ENCODE measurements around the gene CEP112. TPM values are rescaled to one million over a fixed set of nuclear protein-coding genes. Genes with fewer than 3 reads are reported as not detected.

The CEP112 gene
- total and polyA plus RNA-seq, 2 donors (not counting 1 experiment from before 2014, with no cell fraction given): 5.4 to 6.4 TPM

DNA sequence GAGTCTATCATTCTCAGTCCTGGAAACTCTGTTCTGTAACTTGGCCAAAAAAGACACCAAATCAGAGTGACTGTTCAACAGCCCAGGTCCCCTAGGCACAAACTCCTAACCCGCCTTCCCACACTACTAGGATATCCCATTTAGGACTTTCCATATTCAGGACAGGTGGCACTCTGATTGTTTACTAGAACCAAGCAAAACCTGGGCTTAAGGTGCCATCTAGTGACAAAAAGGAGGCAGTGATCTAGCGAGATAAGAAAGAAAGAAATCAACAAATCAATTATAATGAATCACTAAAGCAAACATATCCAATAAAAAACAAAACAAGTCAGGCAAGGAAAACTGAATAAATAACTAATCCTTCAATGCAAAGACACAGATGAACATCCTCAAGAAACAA is 203.9 kb downstream of the CEP112 start:
- Histone ChIP-seq H3K79me2 (ENCODE audit: control insufficient read depth, insufficient read depth, low read length) (no peaks in the 10 kb centered on the region), H3K27ac (ENCODE audit: insufficient read depth, low read length) (no peak overlapping the region), H3K4me2 (ENCODE audit: extremely low read depth, insufficient read depth, low read length) (no peak overlapping the region), H3K4me1 (ENCODE audit: control insufficient read depth, extremely low read depth, insufficient read depth, low read length) (no peaks in the 10 kb centered on the region), H4K20me1 (ENCODE audit: control insufficient read depth, extremely low read depth, insufficient read depth, low read length) (no peaks in the 10 kb centered on the region), H3K9me3 (ENCODE audit: control insufficient read depth, insufficient read depth, low read depth, low read length) (no peaks in the 10 kb centered on the region), H3K4me3 (replicated peaks in 1 of 4; ENCODE audit: control extremely low read depth in 1 of 4, insufficient read depth in 1 of 4, low read depth in 3 of 4, low read length in 4 of 4) (no peak overlapping the region), H3K36me3 (ENCODE audit: control insufficient read depth, insufficient read depth, low read length) (no peaks in the 10 kb centered on the region), H3K9ac (ENCODE audit: insufficient read depth, low read length) (no peak overlapping the region), H2AFZ (ENCODE audit: low read length) (no peak overlapping the region), H3K27me3 (ENCODE audit: control insufficient read depth, insufficient read depth, low read length) (no peaks in the 10 kb centered on the region)
- no peak for TF ChIP-seq EZH2 (IDR thresholded peaks at IDR 0.05; ENCODE audit: low read length, missing control alignments)
- peak; percentile 43 to 50 for TF ChIP-seq CTCF (conservative IDR thresholded peaks at IDR 0.05 in 1 of 2, IDR thresholded peaks at IDR 0.05 in 1 of 2; ENCODE audit: low read depth in 1 of 2, low read length in 2 of 2)
- DNase-seq (ENCODE audit: low read depth in 2 of 2): peak; percentile 19 to 57

GRCh38 chr17:65985571-65985970 is 206.4 kb downstream of the CEP112 start:
- Histone ChIP-seq H3K4me2 (ENCODE audit: extremely low read depth, insufficient read depth, low read length) (no peak overlapping the region), H4K20me1 (ENCODE audit: control insufficient read depth, extremely low read depth, insufficient read depth, low read length) (no peaks in the 10 kb centered on the region), H3K9me3 (ENCODE audit: control insufficient read depth, insufficient read depth, low read depth, low read length) (no peaks in the 10 kb centered on the region), H3K9ac (ENCODE audit: insufficient read depth, low read length) (no peak overlapping the region), H3K79me2 (ENCODE audit: control insufficient read depth, insufficient read depth, low read length) (no peaks in the 10 kb centered on the region), H3K4me1 (ENCODE audit: control insufficient read depth, extremely low read depth, insufficient read depth, low read length) (no peaks in the 10 kb centered on the region), H3K27ac (ENCODE audit: insufficient read depth, low read length) (no peak overlapping the region), H3K4me3 (replicated peaks in 1 of 4; ENCODE audit: control extremely low read depth in 1 of 4, insufficient read depth in 1 of 4, low read depth in 3 of 4, low read length in 4 of 4) (no peak overlapping the region), H3K27me3 (ENCODE audit: control insufficient read depth, insufficient read depth, low read length) (no peaks in the 10 kb centered on the region), H2AFZ (ENCODE audit: low read length) (no peak overlapping the region), H3K36me3 (ENCODE audit: control insufficient read depth, insufficient read depth, low read length) (no peaks in the 10 kb centered on the region)
- peak in 1 of 2 donors; percentile 69 for DNase-seq (ENCODE audit: low read depth in 2 of 2)
- TF ChIP-seq EZH2 (IDR thresholded peaks at IDR 0.05; ENCODE audit: low read length, missing control alignments): no peak
- TF ChIP-seq CTCF (conservative IDR thresholded peaks at IDR 0.05 in 1 of 2, IDR thresholded peaks at IDR 0.05 in 1 of 2; ENCODE audit: low read depth in 1 of 2, low read length in 2 of 2): no peak

DNA sequence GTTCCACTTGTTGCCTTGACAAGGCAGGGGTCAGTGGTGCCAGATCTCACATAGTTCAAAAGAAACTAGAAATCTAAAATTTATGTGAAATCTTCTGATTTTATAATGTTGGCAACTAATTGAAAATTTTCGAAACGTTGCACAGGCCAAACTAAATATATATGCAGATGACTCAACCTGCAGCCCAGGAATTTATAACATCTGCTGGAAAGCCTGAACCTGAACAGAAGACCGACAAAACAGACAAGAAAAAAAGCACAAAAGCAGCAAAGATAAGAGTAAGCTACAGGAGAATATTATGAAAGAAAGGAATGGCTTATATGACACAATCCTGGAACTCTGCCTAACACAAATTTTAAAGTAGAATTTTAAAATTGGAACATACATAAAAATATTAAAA is 207.6 kb downstream of the CEP112 start:
- TF ChIP-seq CTCF (conservative IDR thresholded peaks at IDR 0.05 in 1 of 2, IDR thresholded peaks at IDR 0.05 in 1 of 2; ENCODE audit: low read depth in 1 of 2, low read length in 2 of 2) (no peak), EZH2 (IDR thresholded peaks at IDR 0.05; ENCODE audit: low read length, missing control alignments) (no peak)
- Histone ChIP-seq H3K9ac (ENCODE audit: insufficient read depth, low read length) (no peak overlapping the region), H2AFZ (ENCODE audit: low read length) (no peak overlapping the region), H3K27me3 (ENCODE audit: control insufficient read depth, insufficient read depth, low read length) (no peaks in the 10 kb centered on the region), H3K4me2 (ENCODE audit: extremely low read depth, insufficient read depth, low read length) (no peak overlapping the region), H3K4me1 (ENCODE audit: control insufficient read depth, extremely low read depth, insufficient read depth, low read length) (no peaks in the 10 kb centered on the region), H3K4me3 (replicated peaks in 1 of 4; ENCODE audit: control extremely low read depth in 1 of 4, insufficient read depth in 1 of 4, low read depth in 3 of 4, low read length in 4 of 4) (no peak overlapping the region), H4K20me1 (ENCODE audit: control insufficient read depth, extremely low read depth, insufficient read depth, low read length) (no peaks in the 10 kb centered on the region), H3K9me3 (ENCODE audit: control insufficient read depth, insufficient read depth, low read depth, low read length) (no peaks in the 10 kb centered on the region), H3K36me3 (ENCODE audit: control insufficient read depth, insufficient read depth, low read length) (no peaks in the 10 kb centered on the region), H3K79me2 (ENCODE audit: control insufficient read depth, insufficient read depth, low read length) (no peaks in the 10 kb centered on the region), H3K27ac (ENCODE audit: insufficient read depth, low read length) (no peak overlapping the region)
- peak; percentile 9 to 69 for DNase-seq (ENCODE audit: low read depth in 2 of 2)

Measured in fibroblast of lung (primary cell).